Adipose tissue (tissue), 3 donors: ENCODE data around the gene SLC23A1. TPM values are rescaled to one million over a fixed set of nuclear protein-coding genes. Genes with fewer than 3 reads are reported as not detected.
"Not testable (repeated sequence)": the region's sequence is repeated elsewhere in the genome, so short reads cannot be mapped to it uniquely, and the experiment has no call there.

Experiments
- H3K27ac ChIP-seq: one replicate; pipeline ENCODE4 v1.5.1; 2013; ENCODE audit warnings: low read depth, low read length
- WGBS, 3 donors: extraction: QIAGEN DNeasy Blood & Tissue Kit; methylation state at CpG; one replicate each; pipeline ENCODE4 v1.1.7; 2013; 5-methylcytosine and 5-hydroxymethylcytosine counted together
- polyA plus RNA-seq, 3 donors: library from polyadenylated mRNA; stranded (reverse); fragments of 200-250 nt; gene quantifications; one replicate each; pipeline ENCODE4 v1.2.3, GENCODE V29; 2013
- donor health status: healthy with polysubstance abuse.
- donor health status: Bipolar disorder and iron deficiency.
- donor health status: healthy.

The SLC23A1 gene
- polyA plus RNA-seq, 3 donors = 0.78 TPM; not detected in 2

DNA sequence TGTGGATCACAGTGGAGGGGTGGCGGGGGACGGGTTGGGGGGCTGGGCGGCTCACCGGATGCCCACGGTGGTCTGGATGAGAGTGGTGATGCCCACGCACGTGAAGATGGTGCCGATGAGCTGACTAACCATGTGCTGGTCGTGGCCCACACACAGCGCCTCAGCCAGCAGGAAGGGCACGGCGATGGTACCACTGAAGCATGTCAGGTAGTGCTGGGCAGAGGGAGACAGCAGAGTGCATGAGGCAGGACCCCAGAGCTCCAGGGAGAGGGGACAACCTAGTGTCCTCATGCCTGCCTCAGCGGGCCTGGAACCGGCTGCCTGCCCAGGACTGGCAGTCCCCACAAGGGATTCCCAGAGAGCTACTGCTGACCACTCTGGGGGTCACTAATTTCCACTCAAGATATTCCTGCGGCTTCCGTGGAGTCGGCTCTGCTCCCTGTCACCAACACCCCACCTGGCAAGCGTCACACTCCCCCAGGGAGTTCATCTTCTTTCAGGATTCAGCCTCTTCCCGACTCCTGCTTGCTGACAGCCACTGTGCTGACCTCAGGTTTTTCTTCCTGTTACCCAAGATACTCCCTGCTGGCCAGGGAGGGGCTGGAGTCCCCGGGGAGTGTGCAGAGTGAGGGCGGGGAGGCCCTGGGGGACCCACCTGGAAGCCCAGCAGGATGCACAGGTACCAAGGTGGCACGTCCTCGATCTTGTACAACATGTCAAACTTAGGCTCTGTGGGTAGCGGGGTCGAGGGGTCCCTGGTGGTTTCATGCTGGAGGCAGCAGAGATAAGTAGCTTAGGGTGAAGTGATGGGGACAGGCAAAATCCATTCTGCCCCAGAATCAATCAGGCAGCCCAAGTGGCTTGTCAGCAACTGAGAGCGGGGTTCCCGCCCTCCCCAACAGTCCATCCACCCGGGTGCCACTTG is 998 bp downstream of the SLC23A1 start:
- 85 to 89% (median 88%) methylated on average over 28 of the region's 28 CpGs for WGBS, 3 donors
- H3K27ac ChIP-seq = no peak overlapping the region

DNA sequence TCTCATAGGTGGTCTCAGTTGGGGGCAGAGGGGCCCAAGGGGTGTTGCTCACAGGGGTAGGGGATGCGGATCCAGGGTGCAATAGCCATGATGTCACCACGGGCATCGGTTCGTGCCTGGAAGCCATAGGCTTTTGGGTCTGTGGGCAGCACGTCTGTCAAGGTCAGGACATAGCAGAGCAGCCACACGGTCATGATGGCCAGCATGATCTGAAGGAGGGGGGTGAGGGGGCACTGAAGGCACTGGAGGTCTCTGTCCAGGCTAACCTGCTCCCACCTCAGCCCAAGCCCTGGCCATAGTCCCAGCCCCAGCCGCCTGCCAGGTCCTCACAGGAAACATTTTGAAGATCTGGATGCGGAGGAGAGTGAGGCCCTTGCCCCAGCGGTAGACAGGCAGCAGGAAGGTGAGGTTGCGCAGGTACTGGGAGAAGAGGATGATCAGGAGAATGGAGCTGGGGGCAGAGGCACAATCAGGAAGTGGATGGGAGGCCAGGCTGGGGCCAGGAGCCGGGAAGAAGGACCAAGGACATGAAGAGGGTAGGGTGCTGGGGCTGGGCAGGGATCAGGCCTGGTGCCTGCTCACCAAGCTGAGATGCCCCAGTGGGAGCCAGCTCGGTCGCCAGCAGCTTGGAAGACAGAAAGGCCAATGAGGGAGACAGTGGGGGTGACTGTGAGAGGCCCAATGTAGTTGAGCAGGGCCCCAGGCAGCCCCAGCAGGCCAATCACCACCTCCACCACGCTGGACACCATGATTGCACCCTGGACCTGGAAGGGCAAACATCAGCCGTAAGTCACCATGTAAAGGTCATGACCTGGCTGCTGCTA is 3.3 kb downstream of the SLC23A1 start:
- 83 to 87% (median 87%) methylated on average over 15 of the region's 15 CpGs for WGBS, 3 donors

GRCh38 chr5:139378941-139379361 is 4.1 kb downstream of the SLC23A1 start:
- no peak overlapping the region for H3K27ac ChIP-seq
- 76 to 81% (median 78%) methylated on average over 13 of the region's 13 CpGs for WGBS, 3 donors

More for the DNA sequence above, 3.3 kb downstream of the SLC23A1 start:
- H3K27ac ChIP-seq = no peak overlapping the region

DNA sequence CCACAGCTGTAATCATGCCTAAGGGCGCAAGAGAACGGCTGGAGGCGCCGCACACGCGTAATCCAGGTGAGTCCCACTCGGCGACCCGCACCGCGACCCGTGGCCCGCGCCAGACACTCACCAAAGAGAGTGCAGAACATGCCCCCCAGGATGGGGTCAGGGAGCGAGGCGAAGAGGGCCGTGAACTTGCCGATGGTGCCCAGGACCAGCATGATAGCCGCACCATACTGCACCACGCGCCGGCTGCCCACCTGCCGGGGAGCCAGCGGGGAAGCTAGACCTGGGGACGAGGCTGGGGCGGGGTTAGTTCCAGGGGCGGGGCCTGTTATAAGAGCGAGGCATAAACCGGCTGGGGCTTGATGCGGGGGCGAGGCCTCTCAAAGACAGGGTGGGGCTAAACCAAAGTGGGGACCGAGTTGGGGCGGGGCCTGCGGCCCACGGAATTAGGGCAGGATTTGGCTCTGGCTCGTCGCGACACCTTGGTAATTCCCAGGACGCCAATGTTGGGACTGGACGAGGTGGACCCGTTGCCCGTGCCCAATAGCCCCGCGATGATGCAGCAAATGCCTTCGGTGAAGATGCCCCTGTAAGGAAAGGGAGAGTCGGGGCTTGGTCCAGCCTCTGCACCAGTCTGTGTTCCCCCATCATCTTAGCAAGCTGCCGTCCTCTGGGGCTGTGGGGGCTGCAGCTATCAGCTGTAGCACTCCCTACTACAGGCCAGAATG is 4.8 kb downstream of the SLC23A1 start:
- 70 to 78% (median 76%) methylated on average over 47 of the region's 47 CpGs for WGBS, 3 donors
- H3K27ac ChIP-seq = no peak overlapping the region

- WGBS, 3 donors = 95 to 96% (median 96%) methylated on average over 3 of the region's 3 CpGs
- H3K27ac ChIP-seq = no peak overlapping the region
These were observed 5.9 kb downstream of the SLC23A1 start for GRCh38 chr5:139377226-139377625.

GRCh38 chr5:139376364-139376763 is 6.7 kb downstream of the SLC23A1 start:
- H3K27ac ChIP-seq = no peak overlapping the region
- 87 to 96% (median 91%) methylated on average over 7 of the region's 7 CpGs for WGBS, 3 donors

DNA sequence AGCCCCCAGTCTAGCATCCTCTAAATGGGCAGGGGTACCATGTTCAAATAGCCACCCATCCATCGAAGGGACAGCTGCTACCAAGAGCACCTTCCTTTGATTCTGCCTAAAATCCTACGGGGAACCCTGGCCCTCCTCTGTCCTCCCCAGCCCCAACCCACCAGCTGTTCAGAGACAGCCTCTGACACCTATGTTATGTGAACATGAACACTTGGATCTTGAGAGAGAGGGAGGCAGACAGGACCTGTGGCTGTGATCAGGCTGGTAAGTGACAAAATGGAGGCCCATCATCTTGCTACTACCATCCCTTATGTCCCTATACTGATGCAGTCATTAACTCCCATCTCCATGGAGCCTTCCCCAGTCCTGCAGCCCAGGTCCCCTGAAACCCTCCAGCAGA is 8.2 kb downstream of the SLC23A1 start:
- H3K27ac ChIP-seq = no peak overlapping the region
- WGBS, 3 donors = 89 to 99% (median 95%) methylated on average over 2 of the region's 2 CpGs

- no peak overlapping the region for H3K27ac ChIP-seq
These were observed 11.3 kb downstream of the SLC23A1 start for GRCh38 chr5:139371482-139372435.

DNA sequence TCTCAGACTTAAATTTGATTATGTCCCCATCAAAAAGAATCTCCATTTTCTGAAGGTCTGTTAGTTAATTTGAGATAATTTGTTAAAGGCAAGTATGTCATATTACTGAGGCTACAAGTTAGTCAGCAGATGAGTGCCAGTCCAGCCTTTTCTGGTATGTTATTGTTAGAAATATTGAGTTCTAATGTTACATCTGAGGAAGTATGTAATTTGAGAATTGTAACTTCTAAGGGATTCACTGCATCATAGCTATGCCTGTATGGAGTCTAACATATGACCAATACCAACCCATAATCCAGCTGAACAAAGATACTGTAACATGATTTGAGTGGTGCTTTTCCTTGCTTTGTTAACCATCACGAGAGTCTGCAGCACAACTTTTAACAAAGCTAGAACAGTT is 13.9 kb downstream of the SLC23A1 start:
- 90 to 91% (median 91%) methylated on average over 1 of the region's 1 CpG for WGBS, 3 donors
- no peak overlapping the region for H3K27ac ChIP-seq

More at GRCh38 chr5:139371482-139372435, 11.3 kb downstream of the SLC23A1 start:
- 77 to 85% (median 81%) methylated on average over 7 of the region's 7 CpGs for WGBS, 3 donors

DNA sequence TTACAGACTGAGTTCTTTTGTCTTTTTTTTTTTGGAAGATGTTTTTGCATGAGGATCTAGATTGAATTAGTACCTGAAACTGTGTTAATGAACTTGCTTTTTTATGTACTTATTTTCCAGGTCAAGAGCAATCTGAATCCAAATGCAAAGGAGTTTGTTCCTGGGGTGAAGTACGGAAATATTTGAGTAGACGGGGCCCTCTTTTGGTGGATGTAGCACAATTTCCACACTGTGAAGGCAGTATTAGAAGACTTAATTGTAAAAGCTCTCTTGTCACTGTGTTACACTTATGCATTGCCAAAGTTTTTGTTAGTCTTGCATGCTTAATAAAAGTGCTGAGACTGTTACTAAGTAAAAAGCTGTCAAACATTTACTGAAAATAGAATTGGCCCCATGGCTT is 14.5 kb downstream of the SLC23A1 start:
- WGBS, 3 donors = 75 to 84% (median 75%) methylated on average over 2 of the region's 2 CpGs
- no peak overlapping the region for H3K27ac ChIP-seq

GRCh38 chr5:139364466-139364865 is 18.6 kb downstream of the SLC23A1 start:
- no peak overlapping the region for H3K27ac ChIP-seq
- 69 to 74% (median 69%) methylated on average over 2 of the region's 2 CpGs for WGBS, 3 donors

DNA sequence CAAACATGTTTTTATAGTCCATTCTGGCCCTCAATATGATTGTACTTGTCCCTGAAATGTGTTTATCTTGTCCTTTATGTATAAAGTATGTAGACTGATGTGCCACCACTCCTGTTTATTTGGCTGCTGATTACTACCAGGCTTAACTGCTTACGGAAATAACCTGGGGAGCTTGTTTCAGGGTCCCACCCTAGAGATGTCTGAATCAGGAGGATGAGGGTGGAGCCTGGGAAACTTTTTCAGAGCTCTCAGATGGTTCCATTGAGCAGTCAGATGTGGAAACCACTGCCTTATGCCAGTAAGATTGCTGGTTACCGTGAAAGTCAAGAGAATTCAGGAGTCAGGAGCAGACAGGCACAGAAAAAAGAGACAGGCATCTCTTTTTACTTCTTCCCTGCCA is 19.2 kb downstream of the SLC23A1 start:
- WGBS, 3 donors = 57 to 77% (median 70%) methylated on average over 2 of the region's 2 CpGs
- H3K27ac ChIP-seq = no peak overlapping the region

DNA sequence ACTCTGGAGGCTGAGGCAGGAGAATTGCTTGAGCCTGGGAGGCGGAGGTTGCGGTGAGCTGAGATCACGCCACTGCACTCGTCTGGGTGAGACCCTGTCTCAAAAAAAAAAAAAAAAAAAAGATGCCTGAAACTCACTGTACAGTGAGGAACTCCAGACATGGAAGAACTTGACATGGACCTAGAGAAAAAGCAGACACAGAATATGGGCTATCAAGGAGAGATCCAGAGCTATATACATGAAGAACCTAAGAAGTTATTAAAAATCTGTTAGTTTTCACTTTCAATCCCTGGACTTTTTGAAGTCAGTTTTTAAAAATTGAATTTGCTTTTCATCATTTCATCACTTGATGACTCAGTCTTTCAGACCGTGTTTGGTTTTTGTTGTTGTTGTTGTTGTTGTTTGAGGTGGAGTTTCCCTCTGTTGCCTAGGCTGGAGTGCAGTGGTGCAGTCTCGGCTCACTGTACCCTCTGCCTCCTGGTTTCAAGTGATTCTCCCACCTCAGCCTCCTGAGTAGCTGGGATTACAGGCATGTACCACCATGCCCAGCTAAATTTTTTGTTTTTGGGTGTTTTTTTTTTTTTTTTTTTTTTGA is 21.2 kb downstream of the SLC23A1 start:
- H3K27ac ChIP-seq = no peak overlapping the region
- WGBS, 3 donors = 81 to 88% (median 85%) methylated on average over 6 of the region's 6 CpGs

GRCh38 chr5:139360384-139360783 is 22.7 kb downstream of the SLC23A1 start:
- 97 to 100% (median 98%) methylated on average over 4 of the region's 4 CpGs for WGBS, 3 donors

DNA sequence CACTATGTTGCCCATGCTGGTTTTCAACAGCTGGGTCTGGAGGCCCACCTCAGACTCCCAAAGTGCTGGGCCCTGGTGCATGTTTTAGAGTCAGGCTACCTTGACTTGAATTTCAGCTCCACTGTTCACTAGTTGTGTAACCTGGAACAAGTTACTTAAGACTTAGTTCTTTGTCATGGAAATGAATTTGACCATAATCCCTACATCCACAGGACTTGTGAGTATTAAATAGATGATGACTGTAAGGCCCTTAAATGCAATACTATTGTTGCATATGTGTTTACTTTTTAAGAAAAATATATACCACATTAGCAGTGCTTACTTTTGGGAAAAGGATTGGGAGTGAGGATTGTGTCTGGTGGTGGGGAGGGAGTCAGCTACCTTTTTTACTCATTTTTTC is 25.0 kb downstream of the SLC23A1 start:
- H3K27ac ChIP-seq = no peak overlapping the region

More at GRCh38 chr5:139360384-139360783, 22.7 kb downstream of the SLC23A1 start:
- no peak overlapping the region for H3K27ac ChIP-seq

GRCh38 chr5:139355900-139356299 is 27.2 kb downstream of the SLC23A1 start:
- WGBS, 3 donors = 94 to 95% (median 95%) methylated on average over 8 of the region's 8 CpGs
- H3K27ac ChIP-seq = not testable (repeated sequence)

DNA sequence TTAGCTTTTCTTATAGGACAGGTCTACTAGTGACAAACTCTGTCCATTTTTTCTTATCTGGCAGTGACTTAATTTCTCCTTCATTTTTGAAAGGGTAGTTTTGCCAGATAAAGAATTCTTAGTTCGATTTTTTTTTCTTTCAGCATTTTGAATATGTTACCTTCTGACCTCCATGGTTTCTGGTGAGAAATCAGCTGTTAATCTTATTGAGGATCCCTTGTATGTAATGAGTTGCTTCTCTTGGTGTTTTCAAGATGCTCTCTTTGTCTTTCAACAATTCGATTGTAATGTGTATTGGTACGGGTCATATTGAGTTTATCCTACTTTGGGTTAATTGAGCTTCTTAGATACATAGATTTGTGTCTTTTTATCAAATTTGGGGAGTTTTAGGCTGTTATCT is 28.9 kb downstream of the SLC23A1 start:
- H3K27ac ChIP-seq = no peak overlapping the region
- 92 to 97% (median 94%) methylated on average over 3 of the region's 3 CpGs for WGBS, 3 donors
